ENCODE results near the gene TIMM29. TPM values are rescaled to one million over a fixed set of nuclear protein-coding genes. Genes with fewer than 3 reads are reported as not detected.

Gene TIMM29
- total and polyA plus RNA-seq, 2 donors (not counting 1 experiment from before 2014, with no cell fraction given) = 8.4 to 24.2 TPM

DNA sequence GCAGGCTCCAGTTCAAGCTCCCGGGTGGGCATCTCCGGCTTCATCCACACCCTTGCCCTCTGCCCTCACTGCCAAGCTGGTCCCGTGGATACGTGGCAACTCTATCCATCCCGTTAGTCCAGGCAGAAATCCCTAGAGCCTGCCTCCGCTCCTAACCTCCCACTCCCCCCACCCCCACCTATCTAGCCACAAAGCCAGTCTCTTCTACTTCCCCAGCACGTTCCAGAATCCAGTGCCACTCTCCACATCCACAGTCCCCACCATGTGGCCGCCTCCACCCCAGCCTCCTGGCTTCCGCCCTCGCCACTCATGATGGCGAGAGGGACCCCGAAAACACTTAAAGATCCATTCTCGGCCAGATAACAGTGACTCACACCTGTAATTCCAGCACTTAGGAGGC is 4.0 kb upstream of the TIMM29 start:
- no peak overlapping the region for H3K27ac ChIP-seq (ENCODE audit: low read length in 2 of 2)
- H4K20me1 ChIP-seq (ENCODE audit: control insufficient read depth, insufficient read depth, low read length, poor library complexity, severe bottlenecking) = peaks cover 3% of the 10 kb centered on the region
- POLR2A ChIA-PET = no interaction called here
- H3K79me2 ChIP-seq (ENCODE audit: control insufficient read depth, insufficient read depth, low read length) = peaks cover under 1% of the 10 kb centered on the region
- no peaks in the 10 kb centered on the region for H3K27me3 Mint-ChIP-seq
- ATAC-seq (ENCODE audit: low read depth) (no peak), DNase-seq (no peak)
- peaks cover 15% of the 10 kb centered on the region for H3K4me1 Mint-ChIP-seq
- H3K4me3 Mint-ChIP-seq = no peak overlapping the region
- H3K9me3 Mint-ChIP-seq (ENCODE audit: insufficient read depth) = no peaks in the 10 kb centered on the region
- no peaks in the 10 kb centered on the region for H3K9me3 ChIP-seq (ENCODE audit: control extremely low read depth in 1 of 3, control insufficient read depth in 2 of 3, insufficient read depth in 1 of 3, low read length in 2 of 3)
- H2AFZ ChIP-seq (ENCODE audit: insufficient read depth, low read depth, low read length, poor library complexity, severe bottlenecking) = no peak overlapping the region
- peaks cover 0 to 17% of the 10 kb centered on the region in 2 experiments for H3K36me3 ChIP-seq (replicated peaks in 1 of 2; ENCODE audit: control extremely low read depth in 1 of 2, control insufficient read depth in 1 of 2, extremely low read depth in 1 of 2, insufficient read depth in 2 of 2, low read length in 1 of 2)
- H3K27ac Mint-ChIP-seq = peak overlapping the region; percentile 68
- no peaks in the 10 kb centered on the region for H3K27me3 ChIP-seq (replicated peaks in 1 of 4; ENCODE audit: control extremely low read depth in 1 of 4, control insufficient read depth in 3 of 4, insufficient read depth in 4 of 4, low read length in 3 of 4)
- intact Hi-C loops (cut with micrococcal nuclease) = no loop called here
- H3K4me2 ChIP-seq (replicated peaks; ENCODE audit: low read depth, low read length, poor library complexity, severe bottlenecking) = no peak overlapping the region
- H3K9ac ChIP-seq (ENCODE audit: low read length) = no peak overlapping the region
- WGBS (ENCODE audit: insufficient coverage) = 92% methylated on average over 13 of the region's 13 CpGs
- peaks cover 9 to 14% of the 10 kb centered on the region in 2 donors for H3K4me1 ChIP-seq (ENCODE audit: control insufficient read depth in 2 of 2, insufficient read depth in 2 of 2, low read length in 2 of 2)
- no peak overlapping the region for H3K4me3 ChIP-seq (ENCODE audit: control extremely low read depth in 1 of 5, extremely low read depth in 1 of 5, insufficient read depth in 1 of 5, low read depth in 2 of 5, low read length in 4 of 5)
- TF ChIP-seq EZH2 (IDR thresholded peaks at IDR 0.05; ENCODE audit: borderline replicate concordance, insufficient read depth, low read depth, low read length, poor library complexity, severe bottlenecking) (no peak), CTCF (IDR thresholded peaks at IDR 0.05) (no peak)
- CTCF ChIA-PET = interaction anchor here (1.1 kb wide), 1 partner anchor 10 kb away, joined by 3 read pairs; no protein-coding TSS in a partner anchor

GRCh38 chr19:10927730-10928562 is 665 bp upstream of the TIMM29 start:
- Mint-ChIP-seq H3K27ac (peak overlapping the region; percentile 90), H3K4me1 (peaks cover 18% of the 10 kb centered on the region), H3K9me3 (ENCODE audit: insufficient read depth) (no peaks in the 10 kb centered on the region), H3K4me3 (peak overlapping the region; percentile 93), H3K27me3 (no peaks in the 10 kb centered on the region)
- H3K9ac ChIP-seq (ENCODE audit: low read length) = peak overlapping the region; percentile 86
- peaks cover 13 to 24% of the 10 kb centered on the region in 2 donors for H3K4me1 ChIP-seq (ENCODE audit: control insufficient read depth in 2 of 2, insufficient read depth in 2 of 2, low read length in 2 of 2)
- peaks cover 9% of the 10 kb centered on the region for H3K79me2 ChIP-seq (ENCODE audit: control insufficient read depth, insufficient read depth, low read length)
- no peaks in the 10 kb centered on the region for H3K27me3 ChIP-seq (replicated peaks in 1 of 4; ENCODE audit: control extremely low read depth in 1 of 4, control insufficient read depth in 3 of 4, insufficient read depth in 4 of 4, low read length in 3 of 4)
- H4K20me1 ChIP-seq (ENCODE audit: control insufficient read depth, insufficient read depth, low read length, poor library complexity, severe bottlenecking) = peaks cover 18% of the 10 kb centered on the region
- peak overlapping the region; percentile 82 for H3K4me2 ChIP-seq (replicated peaks; ENCODE audit: low read depth, low read length, poor library complexity, severe bottlenecking)
- H3K9me3 ChIP-seq (ENCODE audit: control extremely low read depth in 1 of 3, control insufficient read depth in 2 of 3, insufficient read depth in 1 of 3, low read length in 2 of 3) = no peaks in the 10 kb centered on the region
- peak overlapping the region; percentile 41 to 72 for H3K27ac ChIP-seq (ENCODE audit: low read length in 2 of 2)
- DNase-seq (peak; percentile 51), ATAC-seq (ENCODE audit: low read depth) (no peak)
- ChIA-PET CTCF (interaction anchor here (1.1 kb wide), 1 partner anchor 15 kb away, joined by 4 read pairs; no protein-coding TSS in a partner anchor), POLR2A (interaction anchor here (0.5 kb wide), 1 partner anchor 58 kb away, joined by 3 read pairs; no protein-coding TSS in a partner anchor)
- TF ChIP-seq CTCF (IDR thresholded peaks at IDR 0.05) (no peak), EZH2 (IDR thresholded peaks at IDR 0.05; ENCODE audit: borderline replicate concordance, insufficient read depth, low read depth, low read length, poor library complexity, severe bottlenecking) (no peak)
- intact Hi-C loops (cut with micrococcal nuclease) = loop anchor here (2.0 kb wide), 1 partner anchor 55 kb away; no protein-coding TSS in a partner anchor
- H3K4me3 ChIP-seq (ENCODE audit: control extremely low read depth in 1 of 5, extremely low read depth in 1 of 5, insufficient read depth in 1 of 5, low read depth in 2 of 5, low read length in 4 of 5) = peak overlapping the region; percentile 19 to 94 (median 83)
- WGBS (ENCODE audit: insufficient coverage) = 4% methylated on average over 44 of the region's 47 CpGs
- H2AFZ ChIP-seq (ENCODE audit: insufficient read depth, low read depth, low read length, poor library complexity, severe bottlenecking) = peak overlapping the region; percentile 92
- peaks cover 0 to 2% of the 10 kb centered on the region in 2 experiments for H3K36me3 ChIP-seq (replicated peaks in 1 of 2; ENCODE audit: control extremely low read depth in 1 of 2, control insufficient read depth in 1 of 2, extremely low read depth in 1 of 2, insufficient read depth in 2 of 2, low read length in 1 of 2)

All from B cell (primary cell).